ENCODE measurements around the gene VPREB3. TPM values are rescaled to one million over a fixed set of nuclear protein-coding genes. Genes with fewer than 3 reads are reported as not detected.

Gene VPREB3
- total and polyA plus RNA-seq, 7 donors: 0.61 to 3.2 (median 0.85) TPM

DNA sequence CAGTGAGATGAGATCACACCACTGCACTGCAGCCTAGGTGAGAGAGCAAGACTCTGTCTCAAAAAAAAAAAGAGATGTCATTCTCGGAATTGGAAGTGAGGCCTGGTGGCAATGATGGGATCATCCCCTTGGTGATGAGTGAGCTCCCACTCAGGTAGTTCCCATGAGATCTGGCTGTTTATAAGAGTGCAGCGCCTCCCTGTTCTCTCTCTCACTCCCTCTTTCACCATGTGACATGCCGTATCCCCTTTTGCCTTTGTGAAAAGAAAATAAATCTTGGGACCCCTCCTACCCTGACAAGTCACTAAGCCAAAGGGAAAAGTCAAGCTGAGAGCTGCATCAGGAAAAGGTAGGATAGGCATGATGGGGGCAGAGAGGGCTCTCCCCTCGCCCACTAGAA, 32.1 kb downstream of the VPREB3 start:
- ATAC-seq (no peak), DNase-seq (no peak)
- TF ChIP-seq, protein P1, sequence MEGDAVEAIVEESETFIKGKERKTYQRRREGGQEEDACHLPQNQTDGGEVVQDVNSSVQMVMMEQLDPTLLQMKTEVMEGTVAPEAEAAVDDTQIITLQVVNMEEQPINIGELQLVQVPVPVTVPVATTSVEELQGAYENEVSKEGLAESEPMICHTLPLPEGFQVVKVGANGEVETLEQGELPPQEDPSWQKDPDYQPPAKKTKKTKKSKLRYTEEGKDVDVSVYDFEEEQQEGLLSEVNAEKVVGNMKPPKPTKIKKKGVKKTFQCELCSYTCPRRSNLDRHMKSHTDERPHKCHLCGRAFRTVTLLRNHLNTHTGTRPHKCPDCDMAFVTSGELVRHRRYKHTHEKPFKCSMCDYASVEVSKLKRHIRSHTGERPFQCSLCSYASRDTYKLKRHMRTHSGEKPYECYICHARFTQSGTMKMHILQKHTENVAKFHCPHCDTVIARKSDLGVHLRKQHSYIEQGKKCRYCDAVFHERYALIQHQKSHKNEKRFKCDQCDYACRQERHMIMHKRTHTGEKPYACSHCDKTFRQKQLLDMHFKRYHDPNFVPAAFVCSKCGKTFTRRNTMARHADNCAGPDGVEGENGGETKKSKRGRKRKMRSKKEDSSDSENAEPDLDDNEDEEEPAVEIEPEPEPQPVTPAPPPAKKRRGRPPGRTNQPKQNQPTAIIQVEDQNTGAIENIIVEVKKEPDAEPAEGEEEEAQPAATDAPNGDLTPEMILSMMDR (IDR thresholded peaks at IDR 0.05): no peak
- intact Hi-C loops (cut with DNase I): no loop called here
- H3K36me3 ChIP-seq (ENCODE audit: insufficient read depth in 1 of 2, low read depth in 1 of 2): no peaks in the 10 kb centered on the region
- no peaks in the 10 kb centered on the region for H3K27me3 ChIP-seq (ENCODE audit: insufficient read depth in 3 of 3, low read length in 2 of 3)
- no peak overlapping the region for H3K27ac ChIP-seq
- WGBS, 3 donors: 69 to 79% (median 74%) methylated on average over 4 of the region's 4 CpGs
- no peak overlapping the region for H3K4me3 ChIP-seq
- H3K9me3 ChIP-seq: no peaks in the 10 kb centered on the region
- H3K4me1 ChIP-seq: no peaks in the 10 kb centered on the region

DNA sequence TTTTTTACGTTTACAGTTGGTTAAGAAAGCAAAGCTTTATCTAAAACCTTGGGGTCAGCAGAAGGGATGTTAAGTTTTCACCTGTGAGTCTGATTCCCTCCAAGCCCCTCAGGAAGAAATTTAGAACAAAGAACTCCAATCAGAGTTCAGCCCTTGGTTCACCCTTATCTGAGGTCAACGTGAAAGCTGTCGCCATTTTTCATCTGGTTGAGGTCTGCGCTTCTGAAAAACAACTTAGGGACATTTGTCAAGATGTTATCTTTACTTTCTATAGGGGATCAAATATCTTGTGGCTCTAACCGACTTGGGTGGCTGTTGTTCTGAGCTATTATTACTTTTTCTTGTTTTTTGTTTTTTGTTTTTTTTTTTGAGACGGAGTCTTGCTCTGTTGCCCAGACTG, 33.4 kb downstream of the VPREB3 start:
- TF ChIP-seq, protein P1 (IDR thresholded peaks at IDR 0.05): no peak

DNA sequence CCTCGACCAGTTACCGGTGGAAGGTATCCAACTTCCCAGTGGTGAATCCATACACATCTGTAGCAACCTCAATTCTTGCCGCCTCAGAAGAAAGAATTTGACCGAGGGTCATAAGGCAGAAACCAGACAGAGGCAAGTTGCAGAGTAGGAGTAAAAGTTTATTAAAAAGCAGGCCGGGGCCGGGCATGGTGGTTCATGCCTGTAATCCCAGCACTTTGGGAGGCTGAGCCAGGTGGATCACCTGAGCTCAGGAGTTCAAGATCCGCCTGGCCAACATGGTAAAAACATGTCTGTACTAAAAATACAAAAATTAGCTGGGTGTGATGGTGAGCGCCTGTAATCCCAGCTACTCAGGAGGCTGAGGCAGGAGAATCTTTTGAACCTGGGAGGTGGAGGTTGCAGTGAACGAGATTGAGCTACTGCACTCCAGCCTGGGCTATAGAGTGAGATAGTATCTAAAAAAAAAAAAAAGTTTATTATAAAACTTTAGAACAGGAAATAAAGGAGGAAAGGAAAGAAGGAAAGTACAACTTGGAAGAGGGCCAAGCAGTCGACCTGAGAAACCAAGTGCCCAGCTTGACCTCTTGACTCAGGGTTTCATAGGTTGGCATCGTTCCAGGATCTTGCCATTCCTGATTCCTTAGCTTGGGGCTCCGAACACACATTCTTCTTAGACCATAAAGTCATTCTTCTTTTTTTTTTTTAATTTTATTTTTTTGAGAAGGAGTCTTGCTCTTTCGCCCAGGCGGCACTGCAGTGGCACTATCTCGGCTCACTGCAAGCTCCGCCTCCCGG, 35.7 kb downstream of the VPREB3 start:
- Histone ChIP-seq H3K27me3 (ENCODE audit: insufficient read depth in 3 of 3, low read length in 2 of 3) (no peaks in the 10 kb centered on the region), H3K4me3 (no peak overlapping the region), H3K9me3 (no peaks in the 10 kb centered on the region), H3K36me3 (ENCODE audit: insufficient read depth in 1 of 2, low read depth in 1 of 2) (peaks cover 0 to 12% of the 10 kb centered on the region in 2 donors), H3K4me1 (peaks cover 3% of the 10 kb centered on the region), H3K27ac (no peak overlapping the region)
- ATAC-seq (no peak), DNase-seq (no peak)
- TF ChIP-seq, protein P1 (IDR thresholded peaks at IDR 0.05): no peak
- WGBS, 3 donors: 86 to 88% (median 86%) methylated on average over 17 of the region's 17 CpGs
- intact Hi-C loops (cut with DNase I): loop anchor here in 1 of 2 donors (5.0 kb wide), 1 partner anchor 36 kb away; no protein-coding TSS in a partner anchor

More for the DNA sequence above, 33.4 kb downstream of the VPREB3 start:
- DNase-seq (no peak), ATAC-seq (no peak)
- Histone ChIP-seq H3K36me3 (ENCODE audit: insufficient read depth in 1 of 2, low read depth in 1 of 2) (no peaks in the 10 kb centered on the region), H3K27me3 (ENCODE audit: insufficient read depth in 3 of 3, low read length in 2 of 3) (no peaks in the 10 kb centered on the region), H3K27ac (no peak overlapping the region), H3K9me3 (no peaks in the 10 kb centered on the region), H3K4me1 (peaks cover 3% of the 10 kb centered on the region), H3K4me3 (no peak overlapping the region)
- 71 to 77% (median 76%) methylated on average over 6 of the region's 6 CpGs for WGBS, 3 donors
- intact Hi-C loops (cut with DNase I): no loop called here

DNA sequence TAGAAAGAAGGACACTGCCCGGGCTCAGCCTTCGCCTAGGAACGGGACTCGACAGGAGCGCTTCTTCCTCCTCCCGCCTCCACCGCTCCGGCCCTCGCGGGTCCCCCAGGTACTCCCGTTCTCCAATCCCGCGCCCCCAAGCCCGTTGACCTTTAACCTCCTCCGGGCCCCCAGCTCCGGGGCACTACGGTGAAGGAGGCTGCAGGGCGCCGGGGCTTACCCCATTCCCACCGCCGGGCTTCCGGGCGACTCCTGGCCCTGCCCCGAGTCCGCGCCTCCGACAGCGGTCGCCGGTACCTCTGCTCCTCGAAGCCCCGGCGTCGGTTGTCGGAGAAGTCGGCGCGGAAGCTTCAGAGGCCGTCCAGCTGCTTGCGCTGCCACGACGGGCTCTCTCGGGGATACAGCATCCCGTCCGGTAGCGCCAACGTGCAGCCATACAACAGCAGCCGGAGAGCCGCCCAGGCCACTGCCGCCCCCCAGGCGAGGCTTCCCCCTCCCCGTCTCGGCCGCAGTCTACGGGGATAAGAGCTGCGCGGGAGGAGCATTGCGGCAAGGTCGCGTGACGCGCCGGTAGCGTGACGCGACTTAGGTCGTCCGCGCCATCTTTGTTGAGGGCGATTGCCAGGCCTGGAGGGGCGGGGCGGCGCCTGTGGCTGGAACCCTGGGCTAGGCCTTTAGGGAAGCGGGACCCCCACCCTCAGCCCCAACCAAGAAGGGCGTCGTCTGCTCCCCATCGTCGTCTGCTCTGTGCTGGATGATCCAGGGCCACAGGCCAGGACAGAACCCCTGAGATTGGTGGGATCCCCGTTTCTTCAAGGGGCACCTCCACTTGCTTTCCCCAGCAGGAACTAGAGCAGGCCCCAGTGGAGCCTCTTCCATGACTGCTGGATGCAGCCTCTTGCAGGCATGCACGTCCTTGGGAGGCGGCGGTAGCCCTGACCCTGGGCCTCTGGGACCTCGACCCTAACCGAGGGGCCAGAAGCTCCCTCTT, 37.1 kb downstream of the VPREB3 start:
- peaks cover 0 to 27% of the 10 kb centered on the region in 2 donors for H3K36me3 ChIP-seq (ENCODE audit: insufficient read depth in 1 of 2, low read depth in 1 of 2)
- no peaks in the 10 kb centered on the region for H3K27me3 ChIP-seq (ENCODE audit: insufficient read depth in 3 of 3, low read length in 2 of 3)
- TF ChIP-seq, protein P1 (IDR thresholded peaks at IDR 0.05): no peak
- H3K4me1 ChIP-seq: peaks cover 3% of the 10 kb centered on the region
- H3K9me3 ChIP-seq: no peaks in the 10 kb centered on the region
- H3K27ac ChIP-seq: peak overlapping the region; percentile 85
- ATAC-seq (peak; percentile 92 to 97 (median 94)), DNase-seq (peak; percentile 87 to 90)
- peak overlapping the region; percentile 98 for H3K4me3 ChIP-seq
- intact Hi-C loops (cut with DNase I): loop anchor here in 1 of 2 donors (5.0 kb wide), 1 partner anchor 35 kb away; no protein-coding TSS in a partner anchor
- 5 to 6% (median 5%) methylated on average over 79 to 84 of the region's 84 CpGs for WGBS, 3 donors

Measured in psoas muscle (tissue), 8 donors.